ENCODE results near the gene KCTD1.

KCTD1 gene

GRCh38 chr18:26526128-26526965 is 22.0 kb downstream of the KCTD1 start:
- no peak overlapping the region for H3K4me3 ChIP-seq (ENCODE audit: low read depth, low read length)
- no peak for DNase-seq (ENCODE audit: low read depth)

GRCh38 chr18:26524504-26525351 is 23.6 kb downstream of the KCTD1 start:
- no peak overlapping the region for H3K4me3 ChIP-seq (ENCODE audit: low read depth, low read length)
- DNase-seq (ENCODE audit: low read depth), result no peak

GRCh38 chr18:26524002-26524401 is 24.4 kb downstream of the KCTD1 start:
- no peak for DNase-seq (ENCODE audit: low read depth)
- H3K4me3 ChIP-seq (ENCODE audit: low read depth, low read length), result no peak overlapping the region

- no peak for DNase-seq (ENCODE audit: low read depth)
These were observed 26.7 kb downstream of the KCTD1 start for GRCh38 chr18:26521617-26522016.

GRCh38 chr18:26520974-26521373 is 27.4 kb downstream of the KCTD1 start:
- no peak for DNase-seq (ENCODE audit: low read depth)
- H3K4me3 ChIP-seq (ENCODE audit: low read depth, low read length), result no peak overlapping the region

More at GRCh38 chr18:26521617-26522016, 26.7 kb downstream of the KCTD1 start:
- H3K4me3 ChIP-seq (ENCODE audit: low read depth, low read length), result no peak overlapping the region

- DNase-seq (ENCODE audit: low read depth), result no peak
- no peak overlapping the region for H3K4me3 ChIP-seq (ENCODE audit: low read depth, low read length)
These were observed 29.2 kb downstream of the KCTD1 start for GRCh38 chr18:26519114-26519513.

GRCh38 chr18:26516964-26517363 is 31.4 kb downstream of the KCTD1 start:
- no peak for DNase-seq (ENCODE audit: low read depth)
- H3K4me3 ChIP-seq (ENCODE audit: low read depth, low read length), result no peak overlapping the region

GRCh38 chr18:26515643-26516487 is 32.5 kb downstream of the KCTD1 start:
- no peak for DNase-seq (ENCODE audit: low read depth)
- H3K4me3 ChIP-seq (ENCODE audit: low read depth, low read length), result no peak overlapping the region

GRCh38 chr18:26511339-26512071 is 36.8 kb downstream of the KCTD1 start:
- no peak overlapping the region for H3K4me3 ChIP-seq (ENCODE audit: low read depth, low read length)
- DNase-seq (ENCODE audit: low read depth), result no peak

- no peak for DNase-seq (ENCODE audit: low read depth)
- no peak overlapping the region for H3K4me3 ChIP-seq (ENCODE audit: low read depth, low read length)
These were observed 38.0 kb downstream of the KCTD1 start for GRCh38 chr18:26510337-26510736.

GRCh38 chr18:26506012-26506411 is 42.3 kb downstream of the KCTD1 start:
- H3K4me3 ChIP-seq (ENCODE audit: low read depth, low read length), result no peak overlapping the region
- no peak for DNase-seq (ENCODE audit: low read depth)

- H3K4me3 ChIP-seq (ENCODE audit: low read depth, low read length), result no peak overlapping the region
- DNase-seq (ENCODE audit: low read depth), result no peak
These were observed 43.5 kb downstream of the KCTD1 start for GRCh38 chr18:26504831-26505230.

- DNase-seq (ENCODE audit: low read depth), result no peak
- H3K4me3 ChIP-seq (ENCODE audit: low read depth, low read length), result no peak overlapping the region
These were observed 45.0 kb downstream of the KCTD1 start for GRCh38 chr18:26503382-26503781.

- DNase-seq (ENCODE audit: low read depth), result no peak
- no peak overlapping the region for H3K4me3 ChIP-seq (ENCODE audit: low read depth, low read length)
These were observed 45.5 kb downstream of the KCTD1 start for GRCh38 chr18:26502823-26503222.

GRCh38 chr18:26497866-26498265 is 50.5 kb downstream of the KCTD1 start:
- H3K4me3 ChIP-seq (ENCODE audit: low read depth, low read length), result no peak overlapping the region
- DNase-seq (ENCODE audit: low read depth), result no peak

GRCh38 chr18:26496528-26496927 is 51.8 kb downstream of the KCTD1 start:
- no peak for DNase-seq (ENCODE audit: low read depth)
- no peak overlapping the region for H3K4me3 ChIP-seq (ENCODE audit: low read depth, low read length)

GRCh38 chr18:26495287-26495686 is 53.1 kb downstream of the KCTD1 start:
- H3K4me3 ChIP-seq (ENCODE audit: low read depth, low read length), result no peak overlapping the region
- no peak for DNase-seq (ENCODE audit: low read depth)

- H3K4me3 ChIP-seq (ENCODE audit: low read depth, low read length), result no peak overlapping the region
- DNase-seq (ENCODE audit: low read depth), result no peak
These were observed 55.3 kb downstream of the KCTD1 start for GRCh38 chr18:26493021-26493420.

GRCh38 chr18:26491194-26491816 is 57.0 kb downstream of the KCTD1 start:
- H3K4me3 ChIP-seq (ENCODE audit: low read depth, low read length), result no peak overlapping the region
- DNase-seq (ENCODE audit: low read depth), result no peak

Measured in skeletal muscle cell (primary cell).